Measurements from ENCODE around the gene BABAM1. TPM values are rescaled to one million over a fixed set of nuclear protein-coding genes. Genes with fewer than 3 reads are reported as not detected.
A peak's percentile ranks its signal among the peaks of the same experiment; 100 is the strongest.

The BABAM1 gene
- polyA plus RNA-seq, 3 donors = 76.9 to 106 (median 90.3) TPM

- Histone ChIP-seq H3K4me1 (ENCODE audit: control insufficient read depth in 1 of 2, insufficient read depth in 2 of 2, low read length in 2 of 2) (peaks cover 42 to 46% of the 10 kb centered on the region in 2 donors), H4K20me1 (ENCODE audit: insufficient read depth, low read length) (peaks cover 18% of the 10 kb centered on the region), H3K36me3 (replicated peaks in 1 of 2; ENCODE audit: control insufficient read depth in 1 of 2, insufficient read depth in 2 of 2, low read length in 2 of 2) (peaks cover 2 to 8% of the 10 kb centered on the region in 2 donors), H3K79me2 (ENCODE audit: insufficient read depth, low read length) (peaks cover 47% of the 10 kb centered on the region), H3K27ac (ENCODE audit: low read depth in 1 of 2, low read length in 2 of 2) (peak within 1 kb of the TSS; percentile 33 to 55), H3K9me3 (replicated peaks in 1 of 2; ENCODE audit: control insufficient read depth in 1 of 2, insufficient read depth in 1 of 2, low read length in 2 of 2) (peaks cover 2 to 4% of the 10 kb centered on the region in 2 donors), H3K27me3 (ENCODE audit: control insufficient read depth in 2 of 2, insufficient read depth in 2 of 2, low read length in 2 of 2) (no peaks in the 10 kb centered on the region), H3K9ac (ENCODE audit: insufficient read depth, low read length, poor library complexity, severe bottlenecking) (peak within 1 kb of the TSS; percentile 65), H2AFZ (ENCODE audit: insufficient read depth, low read depth, low read length, poor library complexity, severe bottlenecking) (peak within 1 kb of the TSS; percentile 84), H3K4me2 (replicated peaks; ENCODE audit: extremely low read depth, low read length, poor library complexity, severe bottlenecking) (peak within 1 kb of the TSS; percentile 97), H3K4me3 (replicated peaks in 1 of 3; ENCODE audit: low read depth in 2 of 3, low read length in 3 of 3) (peak within 1 kb of the TSS; percentile 63 to 81 (median 80))
- 1% methylated on average over 49 of the region's 52 CpGs for WGBS (ENCODE audit: insufficient coverage)
- peak within 1 kb of the TSS; percentile 42 to 79 (median 74) for H3K27ac Mint-ChIP-seq
- no peaks in the 10 kb centered on the region for H3K27me3 Mint-ChIP-seq (ENCODE audit: low read depth in 3 of 3)
- peaks cover 9 to 25% of the 10 kb centered on the region in 2 donors for H3K36me3 Mint-ChIP-seq
- DNase-seq = peak; percentile 94 to 97 (median 97)
- intact Hi-C loops (cut with micrococcal nuclease) = loop anchor here in 1 of 2 donors (5.0 kb wide), 1 partner anchor 34 kb away; the partner anchor contains the start of gene GTPBP3
- H3K4me1 Mint-ChIP-seq = peaks cover 33% of the 10 kb centered on the region
- peaks cover 0 to 8% (median 5%) of the 10 kb centered on the region in 7 donors for H3K9me3 Mint-ChIP-seq
- H3K4me3 Mint-ChIP-seq = peak within 1 kb of the TSS; percentile 83 to 88
- peak; percentile 74 for TF ChIP-seq CTCF (IDR thresholded peaks at IDR 0.05)
These were observed 36.1 kb downstream of the BABAM1 start, which contains the start of gene ABHD8 for GRCh38 chr19:17303167-17303939. Gene ABHD8 (minus strand): TSS chr19:17303425. CDS start chr19:17301616, 1,809 bp downstream.

DNA sequence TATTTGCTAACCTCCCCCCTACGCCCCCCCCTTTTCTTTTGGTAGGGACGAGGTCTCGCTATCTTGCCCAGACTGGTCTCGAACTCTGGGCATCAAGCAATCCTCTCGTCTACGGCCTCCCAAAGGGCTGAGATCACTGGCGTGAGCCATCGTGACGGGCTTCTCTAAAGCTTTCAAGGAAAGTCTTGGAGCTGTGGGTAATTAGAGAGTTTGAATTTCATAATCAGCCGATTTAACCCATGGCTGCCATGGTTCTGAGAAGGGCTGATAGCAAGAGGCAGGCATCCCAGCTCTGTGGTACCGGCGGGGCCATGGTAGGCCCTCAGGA lies 36.7 kb downstream of the BABAM1 start:
- peaks cover 33% of the 10 kb centered on the region for H3K4me1 Mint-ChIP-seq
- H3K36me3 Mint-ChIP-seq = peaks cover 6 to 19% of the 10 kb centered on the region in 2 donors
- TF ChIP-seq CTCF (IDR thresholded peaks at IDR 0.05) = no peak
- Histone ChIP-seq H3K4me1 (ENCODE audit: control insufficient read depth in 1 of 2, insufficient read depth in 2 of 2, low read length in 2 of 2) (peaks cover 42 to 48% of the 10 kb centered on the region in 2 donors), H3K79me2 (ENCODE audit: insufficient read depth, low read length) (peaks cover 41% of the 10 kb centered on the region), H3K9ac (ENCODE audit: insufficient read depth, low read length, poor library complexity, severe bottlenecking) (no peak overlapping the region), H2AFZ (ENCODE audit: insufficient read depth, low read depth, low read length, poor library complexity, severe bottlenecking) (no peak overlapping the region), H4K20me1 (ENCODE audit: insufficient read depth, low read length) (peaks cover 18% of the 10 kb centered on the region), H3K9me3 (replicated peaks in 1 of 2; ENCODE audit: control insufficient read depth in 1 of 2, insufficient read depth in 1 of 2, low read length in 2 of 2) (no peaks in the 10 kb centered on the region), H3K4me3 (replicated peaks in 1 of 3; ENCODE audit: low read depth in 2 of 3, low read length in 3 of 3) (peak overlapping the region in 1 of 3 experiments; percentile 81), H3K36me3 (replicated peaks in 1 of 2; ENCODE audit: control insufficient read depth in 1 of 2, insufficient read depth in 2 of 2, low read length in 2 of 2) (peaks cover 2% of the 10 kb centered on the region in 2 donors), H3K27me3 (ENCODE audit: control insufficient read depth in 2 of 2, insufficient read depth in 2 of 2, low read length in 2 of 2) (no peaks in the 10 kb centered on the region), H3K27ac (ENCODE audit: low read depth in 1 of 2, low read length in 2 of 2) (no peak overlapping the region), H3K4me2 (replicated peaks; ENCODE audit: extremely low read depth, low read length, poor library complexity, severe bottlenecking) (peak overlapping the region; percentile 97)
- peaks cover 0 to 3% (median 0%) of the 10 kb centered on the region in 7 donors for H3K9me3 Mint-ChIP-seq
- H3K27me3 Mint-ChIP-seq (ENCODE audit: low read depth in 3 of 3) = peaks cover 0 to 3% (median 0%) of the 10 kb centered on the region in 3 donors
- DNase-seq = no peak
- H3K27ac Mint-ChIP-seq = peak overlapping the region in 2 of 7 donors; percentile 77 to 79
- intact Hi-C loops (cut with micrococcal nuclease) = loop anchor here in 1 of 2 donors (2.0 to 5.0 kb wide), 2 partner anchors 33 to 37 kb away; partner anchors contain the start of genes BABAM1 and GTPBP3
- WGBS (ENCODE audit: insufficient coverage) = 86% methylated on average over 11 of the region's 12 CpGs
- peak overlapping the region in 1 of 2 donors; percentile 50 for H3K4me3 Mint-ChIP-seq
